CD8-positive, alpha-beta memory T cell (primary cell): ENCODE measurements around the gene CALU. TPM values are rescaled to one million over a fixed set of nuclear protein-coding genes. Genes with fewer than 3 reads are reported as not detected.

Source experiments
- CTCF ChIA-PET: fragments of 350-600 bp; sonication (Branson Sonifier 250); formaldehyde crosslinking; loops from one replicate; lab custom pipeline; 2021; ENCODE audit warnings: antibody characterized with exemption; lab: Charles Lee
- POLR2A ChIA-PET: fragments of 350-600 bp; sonication (Branson Sonifier 250); formaldehyde crosslinking; loops from one replicate; lab custom pipeline; 2021; ENCODE audit warnings: antibody characterized with exemption; lab: Charles Lee
- DNase-seq, 5 donors: peaks; one replicate each; pipeline versions ENCODE4 v3.0.0 to v3.0.0-alpha.2; 2020 to 2022; ENCODE audit warnings: mixed read lengths in 1 of 5
- H3K27ac ChIP-seq: one replicate; pipeline ENCODE4 v1.7.0; 2013; ENCODE audit warnings: low read depth, mild to moderate bottlenecking, low read length, moderate library complexity
- H3K27me3 ChIP-seq: 2 replicates; pipeline ENCODE4 v1.7.0; 2013; ENCODE audit warnings: low read length, mild to moderate bottlenecking; ENCODE audit not compliant: insufficient read depth, poor library complexity, severe bottlenecking
- H3K36me3 ChIP-seq: 2 replicates; pipeline ENCODE4 v1.7.0; 2013; ENCODE audit warnings: mild to moderate bottlenecking, low read length, moderate library complexity; ENCODE audit not compliant: insufficient read depth
- H3K4me1 ChIP-seq: 2 replicates; pipeline ENCODE4 v1.7.0; 2013; ENCODE audit warnings: mild to moderate bottlenecking, low read length, moderate library complexity; ENCODE audit not compliant: insufficient read depth
- H3K4me3 ChIP-seq: 2 replicates; pipeline ENCODE4 v1.7.0; 2013; ENCODE audit warnings: mild to moderate bottlenecking, low read length
- H3K9me3 ChIP-seq: 2 replicates; pipeline ENCODE4 v1.7.0; 2013; ENCODE audit warnings: mild to moderate bottlenecking, low read length
- H3K27ac Mint-ChIP-seq, 8 donors: one replicate each; pipeline ENCODE4 v1.8.0; 2020 to 2021; ENCODE audit warnings: mixed read lengths in 8 of 8, mild to moderate bottlenecking in 6 of 8, inconsistent platforms in 3 of 8, moderate library complexity in 3 of 8
- H3K27me3 Mint-ChIP-seq, 2 donors: one replicate each; pipeline ENCODE4 v1.8.0; 2020 to 2021; ENCODE audit warnings: mixed read lengths in 2 of 2, mild to moderate bottlenecking in 1 of 2, moderate library complexity in 1 of 2
- H3K36me3 Mint-ChIP-seq, 3 donors: one replicate each; pipeline ENCODE4 v1.8.0; 2020 to 2021; ENCODE audit warnings: mixed read lengths in 3 of 3, inconsistent platforms in 1 of 3, mild to moderate bottlenecking in 1 of 3
- H3K4me1 Mint-ChIP-seq, 3 donors: one replicate each; pipeline ENCODE4 v1.8.0; 2020 to 2021; ENCODE audit warnings: mixed read lengths in 3 of 3, inconsistent platforms in 1 of 3, mild to moderate bottlenecking in 1 of 3
- H3K4me3 Mint-ChIP-seq, 7 donors: one replicate each; pipeline ENCODE4 v1.8.0; 2020 to 2021; ENCODE audit warnings: mixed read lengths in 7 of 7, mild to moderate bottlenecking in 6 of 7, moderate library complexity in 4 of 7, inconsistent platforms in 2 of 7
- H3K9me3 Mint-ChIP-seq, 5 donors: one replicate each; pipeline ENCODE4 v1.8.0; 2020 to 2022; ENCODE audit warnings: mixed read lengths in 5 of 5, mild to moderate bottlenecking in 3 of 5, moderate library complexity in 2 of 5, inconsistent platforms in 1 of 5
- polyA plus RNA-seq: library from polyadenylated mRNA; unstranded; fragments of 300-500 nt; fragmentation: Illumina TruSeq; gene quantifications from one replicate; pipeline ENCODE4 v1.2.3, GENCODE V29; 2021
- total RNA-seq, 2 experiments: library from RNA; stranded (reverse); gene quantifications; one replicate each; pipeline ENCODE4 v1.2.3, GENCODE V29; 2021

The CALU gene
- total and polyA plus RNA-seq, 3 experiments from 2014 or later: 28.8 to 52.0 (median 51.4) TPM

GRCh38 chr7:128801003-128801402, 61.8 kb downstream of the CALU start:
- no peaks in the 10 kb centered on the region for H3K27me3 Mint-ChIP-seq
- ChIA-PET CTCF (no interaction called here), POLR2A (no interaction called here)
- Histone ChIP-seq H3K27me3 (no peaks in the 10 kb centered on the region), H3K9me3 (no peaks in the 10 kb centered on the region), H3K4me1 (no peaks in the 10 kb centered on the region), H3K4me3 (no peak overlapping the region), H3K36me3 (no peaks in the 10 kb centered on the region), H3K27ac (no peak overlapping the region)
- no peaks in the 10 kb centered on the region for H3K4me1 Mint-ChIP-seq
- H3K27ac Mint-ChIP-seq: no peak overlapping the region
- DNase-seq: no peak
- no peak overlapping the region for H3K4me3 Mint-ChIP-seq
- peaks cover 5 to 21% (median 13%) of the 10 kb centered on the region in 3 donors for H3K36me3 Mint-ChIP-seq
- no peaks in the 10 kb centered on the region for H3K9me3 Mint-ChIP-seq

GRCh38 chr7:128801667-128802418, 62.7 kb downstream of the CALU start:
- peaks cover 5 to 29% (median 11%) of the 10 kb centered on the region in 3 donors for H3K36me3 Mint-ChIP-seq
- ChIA-PET CTCF (interaction anchor here (1.4 kb wide), 1 partner anchor 81 kb away, joined by 3 read pairs; no protein-coding TSS in a partner anchor), POLR2A (no interaction called here)
- H3K27ac Mint-ChIP-seq: no peak overlapping the region
- no peaks in the 10 kb centered on the region for H3K4me1 ChIP-seq
- no peak overlapping the region for H3K27ac ChIP-seq
- H3K4me3 ChIP-seq: no peak overlapping the region
- no peaks in the 10 kb centered on the region for H3K27me3 ChIP-seq
- H3K4me1 Mint-ChIP-seq: no peaks in the 10 kb centered on the region
- no peak overlapping the region for H3K4me3 Mint-ChIP-seq
- H3K27me3 Mint-ChIP-seq: no peaks in the 10 kb centered on the region
- no peaks in the 10 kb centered on the region for H3K9me3 Mint-ChIP-seq
- DNase-seq: no peak
- no peaks in the 10 kb centered on the region for H3K9me3 ChIP-seq
- H3K36me3 ChIP-seq: no peaks in the 10 kb centered on the region

GRCh38 chr7:128804484-128804883, 65.3 kb downstream of the CALU start:
- H3K9me3 ChIP-seq: no peaks in the 10 kb centered on the region
- H3K27ac ChIP-seq: no peak overlapping the region
- H3K36me3 ChIP-seq: no peaks in the 10 kb centered on the region
- no peaks in the 10 kb centered on the region for H3K9me3 Mint-ChIP-seq
- POLR2A ChIA-PET: no interaction called here
- no peaks in the 10 kb centered on the region for H3K27me3 ChIP-seq
- no peak overlapping the region for H3K4me3 ChIP-seq
- H3K36me3 Mint-ChIP-seq: peaks cover 5 to 31% (median 8%) of the 10 kb centered on the region in 3 donors
- no peaks in the 10 kb centered on the region for H3K4me1 Mint-ChIP-seq
- H3K27me3 Mint-ChIP-seq: no peaks in the 10 kb centered on the region
- H3K4me3 Mint-ChIP-seq: no peak overlapping the region
- no peak overlapping the region for H3K27ac Mint-ChIP-seq
- no peak for DNase-seq
- CTCF ChIA-PET: no interaction called here
- no peaks in the 10 kb centered on the region for H3K4me1 ChIP-seq

- Histone ChIP-seq H3K27ac (no peak overlapping the region), H3K36me3 (no peaks in the 10 kb centered on the region), H3K4me3 (no peak overlapping the region), H3K9me3 (no peaks in the 10 kb centered on the region), H3K4me1 (no peaks in the 10 kb centered on the region), H3K27me3 (no peaks in the 10 kb centered on the region)
- ChIA-PET POLR2A (no interaction called here), CTCF (no interaction called here)
- peak overlapping the region in 1 of 8 donors; percentile 95 for H3K27ac Mint-ChIP-seq
- no peak for DNase-seq
- H3K36me3 Mint-ChIP-seq: peaks cover 5 to 31% (median 8%) of the 10 kb centered on the region in 3 donors
- H3K4me1 Mint-ChIP-seq: no peaks in the 10 kb centered on the region
- H3K27me3 Mint-ChIP-seq: no peaks in the 10 kb centered on the region
- no peak overlapping the region for H3K4me3 Mint-ChIP-seq
- no peaks in the 10 kb centered on the region for H3K9me3 Mint-ChIP-seq
Measured at GRCh38 chr7:128805225-128805624, 66.1 kb downstream of the CALU start.

GRCh38 chr7:128807191-128807590, 68.0 kb downstream of the CALU start:
- H3K4me1 ChIP-seq: no peaks in the 10 kb centered on the region

GRCh38 chr7:128809363-128809762, 70.2 kb downstream of the CALU start:
- Histone ChIP-seq H3K9me3 (no peaks in the 10 kb centered on the region), H3K36me3 (no peaks in the 10 kb centered on the region), H3K4me1 (no peaks in the 10 kb centered on the region), H3K4me3 (no peak overlapping the region), H3K27me3 (no peaks in the 10 kb centered on the region), H3K27ac (no peak overlapping the region)
- POLR2A ChIA-PET: no interaction called here
- no peaks in the 10 kb centered on the region for H3K4me1 Mint-ChIP-seq
- peaks cover 0 to 22% (median 2%) of the 10 kb centered on the region in 3 donors for H3K36me3 Mint-ChIP-seq
- H3K9me3 Mint-ChIP-seq: no peaks in the 10 kb centered on the region
- H3K4me3 Mint-ChIP-seq: no peak overlapping the region
- CTCF ChIA-PET: no interaction called here
- DNase-seq: no peak
- H3K27me3 Mint-ChIP-seq: no peaks in the 10 kb centered on the region
- no peak overlapping the region for H3K27ac Mint-ChIP-seq

More at GRCh38 chr7:128807191-128807590, 68.0 kb downstream of the CALU start:
- H3K4me3 ChIP-seq: no peak overlapping the region
- H3K36me3 ChIP-seq: no peaks in the 10 kb centered on the region
- Mint-ChIP-seq H3K4me1 (no peaks in the 10 kb centered on the region), H3K27me3 (no peaks in the 10 kb centered on the region), H3K4me3 (no peak overlapping the region), H3K36me3 (peaks cover 0 to 24% (median 2%) of the 10 kb centered on the region in 3 donors), H3K27ac (no peak overlapping the region), H3K9me3 (no peaks in the 10 kb centered on the region)
- no peak overlapping the region for H3K27ac ChIP-seq
- CTCF ChIA-PET: interaction anchor here (0.7 kb wide), 1 partner anchor 38 kb away, joined by 3 read pairs; no protein-coding TSS in a partner anchor
- DNase-seq: no peak
- POLR2A ChIA-PET: no interaction called here
- no peaks in the 10 kb centered on the region for H3K9me3 ChIP-seq
- no peaks in the 10 kb centered on the region for H3K27me3 ChIP-seq

GRCh38 chr7:128810473-128810872, 71.3 kb downstream of the CALU start:
- no peaks in the 10 kb centered on the region for H3K9me3 ChIP-seq
- no peaks in the 10 kb centered on the region for H3K27me3 ChIP-seq
- Mint-ChIP-seq H3K4me3 (no peak overlapping the region), H3K27ac (no peak overlapping the region), H3K36me3 (peaks cover 0 to 15% (median 2%) of the 10 kb centered on the region in 3 donors), H3K9me3 (no peaks in the 10 kb centered on the region), H3K27me3 (no peaks in the 10 kb centered on the region), H3K4me1 (no peaks in the 10 kb centered on the region)
- no peaks in the 10 kb centered on the region for H3K4me1 ChIP-seq
- ChIA-PET POLR2A (no interaction called here), CTCF (no interaction called here)
- no peak overlapping the region for H3K27ac ChIP-seq
- no peaks in the 10 kb centered on the region for H3K36me3 ChIP-seq
- no peak overlapping the region for H3K4me3 ChIP-seq
- DNase-seq: no peak

- Mint-ChIP-seq H3K27me3 (no peaks in the 10 kb centered on the region), H3K4me3 (no peak overlapping the region), H3K4me1 (no peaks in the 10 kb centered on the region), H3K9me3 (no peaks in the 10 kb centered on the region), H3K36me3 (peaks cover 0 to 11% (median 2%) of the 10 kb centered on the region in 3 donors), H3K27ac (no peak overlapping the region)
- H3K27me3 ChIP-seq: no peaks in the 10 kb centered on the region
- ChIA-PET CTCF (no interaction called here), POLR2A (no interaction called here)
- H3K9me3 ChIP-seq: no peaks in the 10 kb centered on the region
- no peak for DNase-seq
- no peak overlapping the region for H3K4me3 ChIP-seq
- no peaks in the 10 kb centered on the region for H3K36me3 ChIP-seq
- no peaks in the 10 kb centered on the region for H3K4me1 ChIP-seq
- H3K27ac ChIP-seq: no peak overlapping the region
Measured at GRCh38 chr7:128810997-128811396, 71.8 kb downstream of the CALU start.
